ENCODE measurements around the gene PPP1R9B.

DNA sequence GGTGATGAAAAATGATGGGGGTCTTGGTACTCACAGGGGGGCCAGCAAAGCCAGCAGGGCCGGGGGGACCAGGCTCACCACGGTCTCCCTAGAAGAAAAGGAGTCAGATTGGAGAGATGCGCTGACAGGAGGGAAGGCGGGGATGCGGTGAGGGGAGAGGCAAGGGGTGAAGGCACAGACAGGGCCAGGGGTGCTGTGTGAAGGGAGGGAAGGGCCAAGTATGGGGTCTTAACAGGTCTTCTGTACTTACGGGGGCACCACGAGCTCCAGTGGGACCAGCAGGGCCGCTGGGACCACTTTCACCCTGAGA is 39.8 kb upstream of the PPP1R9B start:
- TF ChIP-seq POLR2A (IDR thresholded peaks at IDR 0.05) (no peak), POLR2AphosphoS5 (IDR thresholded peaks at IDR 0.05) (no peak)
- TF ChIP-seq, protein P1, sequence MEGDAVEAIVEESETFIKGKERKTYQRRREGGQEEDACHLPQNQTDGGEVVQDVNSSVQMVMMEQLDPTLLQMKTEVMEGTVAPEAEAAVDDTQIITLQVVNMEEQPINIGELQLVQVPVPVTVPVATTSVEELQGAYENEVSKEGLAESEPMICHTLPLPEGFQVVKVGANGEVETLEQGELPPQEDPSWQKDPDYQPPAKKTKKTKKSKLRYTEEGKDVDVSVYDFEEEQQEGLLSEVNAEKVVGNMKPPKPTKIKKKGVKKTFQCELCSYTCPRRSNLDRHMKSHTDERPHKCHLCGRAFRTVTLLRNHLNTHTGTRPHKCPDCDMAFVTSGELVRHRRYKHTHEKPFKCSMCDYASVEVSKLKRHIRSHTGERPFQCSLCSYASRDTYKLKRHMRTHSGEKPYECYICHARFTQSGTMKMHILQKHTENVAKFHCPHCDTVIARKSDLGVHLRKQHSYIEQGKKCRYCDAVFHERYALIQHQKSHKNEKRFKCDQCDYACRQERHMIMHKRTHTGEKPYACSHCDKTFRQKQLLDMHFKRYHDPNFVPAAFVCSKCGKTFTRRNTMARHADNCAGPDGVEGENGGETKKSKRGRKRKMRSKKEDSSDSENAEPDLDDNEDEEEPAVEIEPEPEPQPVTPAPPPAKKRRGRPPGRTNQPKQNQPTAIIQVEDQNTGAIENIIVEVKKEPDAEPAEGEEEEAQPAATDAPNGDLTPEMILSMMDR (IDR thresholded peaks at IDR 0.05): no peak
